Effector memory CD4-positive, alpha-beta T cell (primary cell): ENCODE measurements around the gene CAVIN1.
A peak's percentile ranks its signal among the peaks of the same experiment; 100 is the strongest.
"Not testable (repeated sequence)": the region's sequence is repeated elsewhere in the genome, so short reads cannot be mapped to it uniquely, and the experiment has no call there.

Experiments
- DNase-seq, 3 donors: peaks; one replicate each; pipeline ENCODE4 v3.0.0-alpha.2; 2020
- H3K27ac ChIP-seq: 2 replicates; pipeline ENCODE4 v1.7.0; 2013; ENCODE audit warnings: mild to moderate bottlenecking, low read length, moderate library complexity; ENCODE audit not compliant: insufficient read depth, poor library complexity, severe bottlenecking
- H3K27me3 ChIP-seq: replicated peaks from 2 replicates; pipeline ENCODE4 v1.7.0; 2013; ENCODE audit warnings: mild to moderate bottlenecking, low read length; ENCODE audit not compliant: insufficient read depth, control insufficient read depth, poor library complexity, severe bottlenecking
- H3K36me3 ChIP-seq: 2 replicates; pipeline ENCODE4 v1.7.0; 2013; ENCODE audit warnings: mild to moderate bottlenecking, low read length, moderate library complexity; ENCODE audit not compliant: control insufficient read depth, insufficient read depth
- H3K4me1 ChIP-seq: 2 replicates; pipeline ENCODE4 v1.7.0; 2013; ENCODE audit warnings: low read length, mild to moderate bottlenecking; ENCODE audit not compliant: control insufficient read depth, insufficient read depth, poor library complexity, severe bottlenecking
- H3K4me3 ChIP-seq: 2 replicates; pipeline ENCODE4 v1.7.0; 2013; ENCODE audit warnings: low read length, low read depth, mild to moderate bottlenecking; ENCODE audit not compliant: insufficient read depth, poor library complexity, severe bottlenecking
- H3K9me3 ChIP-seq: 2 replicates; pipeline ENCODE4 v1.7.0; 2013; ENCODE audit warnings: mild to moderate bottlenecking, low read length, moderate library complexity; ENCODE audit not compliant: control insufficient read depth

Gene CAVIN1

GRCh38 chr17:42456223-42457106 is 33.4 kb upstream of the CAVIN1 start:
- H3K4me3 ChIP-seq = peak overlapping the region; percentile 5

GRCh38 chr17:42454987-42455386 is 31.9 kb upstream of the CAVIN1 start:
- not testable (repeated sequence) for H3K27ac ChIP-seq, DNase-seq, H3K4me3 ChIP-seq, H3K9me3 ChIP-seq, H3K36me3 ChIP-seq, H3K27me3 ChIP-seq
- H3K4me1 ChIP-seq = peaks cover 38% of the 10 kb centered on the region

More at GRCh38 chr17:42456223-42457106, 33.4 kb upstream of the CAVIN1 start:
- H3K27ac ChIP-seq = peak overlapping the region; percentile 11
- H3K27me3 ChIP-seq = no peaks in the 10 kb centered on the region
- H3K9me3 ChIP-seq = no peaks in the 10 kb centered on the region
- DNase-seq = peak in 1 of 3 donors; percentile 7
- no peaks in the 10 kb centered on the region for H3K36me3 ChIP-seq
- peaks cover 41% of the 10 kb centered on the region for H3K4me1 ChIP-seq

GRCh38 chr17:42453439-42453838 is 30.4 kb upstream of the CAVIN1 start:
- DNase-seq = no peak
- Histone ChIP-seq H3K27me3 (no peaks in the 10 kb centered on the region), H3K4me3 (no peak overlapping the region), H3K36me3 (no peaks in the 10 kb centered on the region), H3K9me3 (no peaks in the 10 kb centered on the region), H3K27ac (no peak overlapping the region), H3K4me1 (peaks cover 24% of the 10 kb centered on the region)

- DNase-seq, H3K9me3 ChIP-seq, H3K27me3 ChIP-seq, H3K4me1 ChIP-seq, H3K27ac ChIP-seq, H3K36me3 ChIP-seq, H3K4me3 ChIP-seq: not testable (repeated sequence)
These were observed 28.2 kb upstream of the CAVIN1 start for GRCh38 chr17:42451270-42451669.

GRCh38 chr17:42449838-42450237 is 26.8 kb upstream of the CAVIN1 start:
- not testable (repeated sequence) for H3K4me3 ChIP-seq, H3K27me3 ChIP-seq, H3K4me1 ChIP-seq, H3K9me3 ChIP-seq, H3K27ac ChIP-seq, DNase-seq, H3K36me3 ChIP-seq

GRCh38 chr17:42449176-42449575 is 26.1 kb upstream of the CAVIN1 start:
- not testable (repeated sequence) for H3K4me3 ChIP-seq, H3K36me3 ChIP-seq, H3K27me3 ChIP-seq, H3K9me3 ChIP-seq, H3K4me1 ChIP-seq, DNase-seq, H3K27ac ChIP-seq

- Histone ChIP-seq H3K4me3 (no peak overlapping the region), H3K36me3 (no peaks in the 10 kb centered on the region), H3K9me3 (no peaks in the 10 kb centered on the region), H3K27ac (no peak overlapping the region), H3K4me1 (peaks cover 3% of the 10 kb centered on the region), H3K27me3 (no peaks in the 10 kb centered on the region)
- no peak for DNase-seq
These were observed 19.1 kb upstream of the CAVIN1 start for GRCh38 chr17:42442196-42442565.

GRCh38 chr17:42441371-42442195 is 18.5 kb upstream of the CAVIN1 start:
- Histone ChIP-seq H3K4me3 (no peak overlapping the region), H3K9me3 (no peaks in the 10 kb centered on the region), H3K27me3 (no peaks in the 10 kb centered on the region), H3K4me1 (peaks cover 3% of the 10 kb centered on the region), H3K36me3 (no peaks in the 10 kb centered on the region), H3K27ac (no peak overlapping the region)
- no peak for DNase-seq

GRCh38 chr17:42438600-42439567 is 15.8 kb upstream of the CAVIN1 start:
- no peak overlapping the region for H3K4me3 ChIP-seq
- H3K9me3 ChIP-seq = no peaks in the 10 kb centered on the region
- no peak overlapping the region for H3K27ac ChIP-seq
- H3K36me3 ChIP-seq = no peaks in the 10 kb centered on the region
- peaks cover 3% of the 10 kb centered on the region for H3K4me1 ChIP-seq
- peak in 1 of 3 donors; percentile 14 for DNase-seq
- H3K27me3 ChIP-seq = no peaks in the 10 kb centered on the region
